ENCODE data around the gene ASTE1. TPM values are rescaled to one million over a fixed set of nuclear protein-coding genes. Genes with fewer than 3 reads are reported as not detected.

Gene ASTE1, protein sequence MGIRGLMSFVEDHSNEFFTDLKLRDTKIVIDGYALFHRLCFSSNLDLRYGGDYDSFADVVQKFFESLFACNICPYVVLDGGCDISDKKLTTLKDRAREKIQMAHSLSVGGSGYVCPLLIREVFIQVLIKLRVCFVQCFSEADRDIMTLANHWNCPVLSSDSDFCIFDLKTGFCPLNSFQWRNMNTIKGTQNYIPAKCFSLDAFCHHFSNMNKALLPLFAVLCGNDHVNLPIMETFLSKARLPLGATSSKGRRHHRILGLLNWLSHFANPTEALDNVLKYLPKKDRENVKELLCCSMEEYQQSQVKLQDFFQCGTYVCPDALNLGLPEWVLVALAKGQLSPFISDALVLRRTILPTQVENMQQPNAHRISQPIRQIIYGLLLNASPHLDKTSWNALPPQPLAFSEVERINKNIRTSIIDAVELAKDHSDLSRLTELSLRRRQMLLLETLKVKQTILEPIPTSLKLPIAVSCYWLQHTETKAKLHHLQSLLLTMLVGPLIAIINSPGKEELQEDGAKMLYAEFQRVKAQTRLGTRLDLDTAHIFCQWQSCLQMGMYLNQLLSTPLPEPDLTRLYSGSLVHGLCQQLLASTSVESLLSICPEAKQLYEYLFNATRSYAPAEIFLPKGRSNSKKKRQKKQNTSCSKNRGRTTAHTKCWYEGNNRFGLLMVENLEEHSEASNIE
- 3.4 and 4.8 TPM in 2 replicates for total RNA-seq

DNA sequence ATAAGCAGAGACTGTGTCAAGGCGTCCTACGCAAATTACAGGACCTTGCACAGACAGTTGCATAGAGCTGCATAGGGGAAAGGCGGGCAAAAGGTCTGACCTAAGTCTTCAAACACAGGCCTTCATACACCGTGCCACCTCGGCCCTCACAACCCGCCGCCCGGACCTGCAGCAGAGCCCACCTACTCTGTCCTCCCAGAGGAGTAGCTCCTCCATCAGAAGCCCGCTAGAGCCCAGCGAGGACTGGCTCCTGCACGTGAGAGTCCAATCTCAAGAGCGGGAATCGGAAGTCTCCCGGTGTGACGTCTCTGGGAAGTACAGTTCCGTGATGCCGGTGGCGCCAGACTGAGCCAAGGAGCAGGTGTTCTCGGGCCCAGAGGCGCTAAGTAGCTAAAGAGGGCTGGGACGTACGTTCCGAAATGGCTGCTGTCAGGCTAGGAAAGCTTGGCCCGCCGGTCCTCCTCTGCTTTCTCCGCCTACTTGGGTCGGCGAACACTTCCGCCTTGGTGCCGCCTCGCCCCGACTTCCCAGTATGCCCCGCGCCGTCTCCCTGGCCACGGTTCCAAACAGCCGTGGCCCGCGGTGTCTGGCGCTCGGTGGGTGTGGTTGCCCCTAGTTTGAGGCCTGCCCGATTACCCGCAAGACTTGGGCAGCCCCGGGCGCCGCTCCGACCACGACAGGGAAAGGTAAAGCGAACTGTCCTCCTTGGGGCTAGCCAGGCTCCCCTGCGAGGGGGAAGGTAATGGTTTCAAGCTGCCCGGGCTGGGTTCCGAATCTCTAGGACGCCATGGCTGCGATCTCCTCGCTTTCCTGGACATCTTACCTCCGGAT lies at the start of gene ASTE1, which contains the start of gene NEK11:
ASTE1 (minus strand) TSS at position 505 of the 831 bp plus-strand sequence. CDS start 1,519 bp downstream, outside the sequence.
NEK11 (plus strand) TSS at position 557 of the 831 bp plus-strand sequence. CDS start 2,832 bp downstream, outside the sequence.

Other genes with a start within 250 kb of the ASTE1 start
- gene ATP2C1, start 132.7 kb downstream of the ASTE1 start, total RNA-seq: 24.8 and 41.4 TPM in 2 replicates
- gene NEK11, start 52 bp upstream of the ASTE1 start, total RNA-seq: 1.2 and 2.9 TPM in 2 replicates

Measured in bronchus fibroblast of lung (primary cell).